NB4 (cell line): ENCODE measurements around the gene MRPS35.

Source experiments
- DNase-seq: peaks from one replicate; pipeline ENCODE4 v3.0.0; 2010; ENCODE audit warnings: low read depth
- H3K4me3 ChIP-seq: one replicate; pipeline ENCODE4 v1.5.1; 2011; ENCODE audit warnings: mild to moderate bottlenecking, low read depth, low read length, moderate library complexity
- CTCF ChIP-seq: IDR thresholded peaks from one replicate; pipeline ENCODE4 v1.5.1; 2012; ENCODE audit warnings: low read depth, low read length
- MYC ChIP-seq: IDR thresholded peaks from 2 replicates; pipeline ENCODE4 v1.6.1; 2011; ENCODE audit warnings: low read depth, low read length
- POLR2A ChIP-seq: IDR thresholded peaks from 2 replicates; pipeline ENCODE4 v1.6.1; 2011; ENCODE audit warnings: mild to moderate bottlenecking; ENCODE audit not compliant: insufficient read length; ENCODE audit errors: extremely low read depth
- TF ChIP-seq, protein P1 (sequence below): IDR thresholded peaks from 2 replicates; pipeline ENCODE4 v1.6.1; 2011; ENCODE audit warnings: low read depth, low read length

Gene MRPS35

DNA sequence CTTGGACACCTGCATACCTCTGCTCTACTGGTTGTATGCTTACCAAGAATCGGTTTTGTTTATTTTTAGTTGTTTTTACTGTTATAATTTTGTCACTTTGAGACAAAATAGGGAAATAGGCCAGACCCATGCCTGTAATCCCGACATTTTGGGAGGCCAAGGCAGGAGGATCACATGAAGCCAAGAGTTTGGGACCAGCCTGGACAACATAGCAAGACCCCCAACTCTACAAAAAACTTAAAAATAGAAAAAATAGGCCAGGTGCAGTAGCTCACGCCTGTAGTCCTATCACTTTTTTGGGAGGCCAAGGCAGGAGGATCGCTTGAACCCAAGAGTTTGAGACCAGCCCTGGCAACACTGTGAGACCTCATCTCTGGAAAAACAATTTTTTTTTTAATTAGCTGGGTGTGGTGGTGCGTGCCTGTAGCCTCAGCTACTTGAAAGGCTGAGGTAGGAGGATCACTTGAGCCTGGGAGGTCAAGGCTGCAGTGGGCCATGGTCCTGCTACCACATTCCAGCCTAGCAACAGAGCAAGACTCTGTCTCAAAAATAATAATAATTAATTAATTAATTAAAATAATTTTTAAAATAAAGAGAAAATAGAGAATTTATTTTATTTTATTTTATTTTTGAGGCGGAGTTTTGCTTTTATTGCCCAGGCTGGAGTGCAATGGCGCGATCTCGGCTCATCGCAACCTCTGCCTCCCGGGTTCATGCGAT, 1.3 kb upstream of the MRPS35 start:
- no peak for DNase-seq
- TF ChIP-seq, protein P1, sequence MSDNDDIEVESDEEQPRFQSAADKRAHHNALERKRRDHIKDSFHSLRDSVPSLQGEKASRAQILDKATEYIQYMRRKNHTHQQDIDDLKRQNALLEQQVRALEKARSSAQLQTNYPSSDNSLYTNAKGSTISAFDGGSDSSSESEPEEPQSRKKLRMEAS, result no peak
- TF ChIP-seq MYC, result no peak
- TF ChIP-seq CTCF, result no peak
- TF ChIP-seq POLR2A, result no peak
- no peak overlapping the region for H3K4me3 ChIP-seq

DNA sequence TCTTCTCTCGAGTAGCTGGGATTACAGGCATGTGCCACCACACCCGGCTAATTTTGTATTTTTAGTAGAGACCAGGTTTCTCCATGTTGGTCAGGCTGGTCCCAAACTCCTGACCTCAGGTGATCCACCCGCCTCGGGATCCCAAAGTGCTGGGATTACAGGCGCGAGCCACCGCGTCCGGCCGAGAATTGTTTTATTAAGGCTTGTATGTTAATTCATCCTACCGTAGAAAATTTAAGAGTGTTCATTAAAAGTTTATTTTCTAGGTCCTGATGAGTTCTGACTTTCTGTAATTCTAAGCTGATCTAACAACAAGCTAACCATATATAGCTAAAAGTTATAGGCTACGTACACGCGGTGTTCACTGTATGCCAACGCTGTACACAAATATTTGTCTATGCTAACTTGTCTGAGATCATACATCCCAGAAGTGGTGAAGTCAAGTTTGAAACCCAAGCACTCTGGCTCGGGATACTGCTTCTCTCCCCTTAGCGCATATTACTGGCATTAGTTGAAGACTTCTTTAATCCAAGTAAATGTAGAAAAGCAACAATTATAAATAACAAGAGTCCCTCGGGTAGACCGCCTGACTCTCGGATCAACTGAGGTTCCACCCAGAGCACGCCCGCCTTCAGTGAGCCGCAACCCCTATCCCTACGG, 570 bp upstream of the MRPS35 start:
- peak; percentile 65 for DNase-seq
- peak overlapping the region; percentile 73 for H3K4me3 ChIP-seq
- no peak for TF ChIP-seq POLR2A
- TF ChIP-seq MYC, result no peak
- no peak for TF ChIP-seq CTCF
- TF ChIP-seq, protein P1, result no peak

DNA sequence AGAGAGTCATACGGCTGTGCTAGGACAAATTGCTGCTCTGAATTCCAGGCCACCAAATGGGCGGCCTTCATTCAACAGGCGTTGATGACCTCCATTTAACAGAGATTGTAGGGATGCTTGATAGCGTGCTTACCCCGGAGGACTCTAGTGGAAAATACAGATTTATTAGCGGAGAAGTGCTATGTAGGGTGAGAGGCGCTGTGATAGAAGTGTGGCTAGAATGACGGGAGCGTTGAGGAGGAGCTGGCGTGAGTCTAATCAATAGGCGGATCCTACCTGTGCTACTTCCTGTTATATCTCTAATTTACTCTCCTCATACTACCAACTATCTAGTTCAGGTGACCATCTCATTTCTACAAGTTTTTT, 668 bp downstream of the MRPS35 start:
- H3K4me3 ChIP-seq, result peak overlapping the region; percentile 73
- DNase-seq, result peak; percentile 65
- TF ChIP-seq MYC (peak; percentile 38; the same call in 1 of the 2 replicates), POLR2A (no peak)
- TF ChIP-seq, protein P1, result peak; percentile 55; the same call in 1 of the 2 replicates

DNA sequence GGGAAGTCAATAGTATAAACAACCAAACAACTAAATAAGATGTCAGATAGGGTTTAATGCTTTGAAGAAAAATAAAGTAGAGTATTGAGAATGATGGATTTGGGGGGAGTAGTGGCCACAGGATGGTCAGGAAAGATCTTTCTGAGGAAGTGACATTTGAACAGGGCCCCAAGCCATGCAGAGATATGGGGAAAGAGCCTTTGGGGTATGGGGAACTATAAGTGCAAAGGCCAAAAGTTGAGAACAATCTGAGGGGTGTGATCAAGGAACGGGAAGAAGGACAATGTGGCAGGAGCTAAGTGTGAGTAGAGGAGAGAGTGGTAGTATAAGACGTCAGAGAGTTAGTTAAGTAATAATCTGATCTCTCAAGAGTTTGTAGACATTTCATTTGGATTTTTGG, 1.3 kb downstream of the MRPS35 start:
- TF ChIP-seq CTCF, result no peak
- TF ChIP-seq MYC, result no peak
- no peak for TF ChIP-seq POLR2A
- TF ChIP-seq, protein P1, result no peak
- peak; percentile 54 for DNase-seq
- H3K4me3 ChIP-seq, result peak overlapping the region; percentile 73

DNA sequence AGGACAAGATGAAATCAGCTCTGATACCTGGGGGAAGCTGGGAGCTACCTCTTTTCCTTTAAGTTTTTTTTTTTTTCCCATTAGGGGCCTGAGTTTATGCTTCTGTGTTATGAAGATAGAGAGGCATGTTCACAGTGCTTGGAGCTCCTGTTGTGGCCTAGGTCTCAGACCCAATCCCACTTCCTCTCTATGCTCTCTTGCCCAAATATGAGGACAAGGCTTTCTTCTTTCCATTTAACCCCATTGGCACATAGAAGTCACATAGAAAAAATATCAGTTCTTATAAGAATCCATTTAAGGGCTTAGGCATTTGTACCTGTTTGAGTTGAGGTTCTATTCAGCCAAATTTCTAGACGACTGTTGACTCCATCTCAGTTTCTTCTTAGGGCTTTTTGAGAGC, 12.6 kb downstream of the MRPS35 start:
- no peak for DNase-seq
- TF ChIP-seq POLR2A, result no peak
- no peak for TF ChIP-seq MYC
- TF ChIP-seq CTCF, result no peak
- TF ChIP-seq, protein P1, result no peak
- H3K4me3 ChIP-seq, result no peak overlapping the region

GRCh38 chr12:27730097-27730588, 19.5 kb downstream of the MRPS35 start:
- DNase-seq, result no peak
- H3K4me3 ChIP-seq, result no peak overlapping the region
- TF ChIP-seq, protein P1, result no peak
- TF ChIP-seq MYC (no peak), CTCF (no peak), POLR2A (no peak)
